ENCODE results near the gene EYA3. TPM values are rescaled to one million over a fixed set of nuclear protein-coding genes. Genes with fewer than 3 reads are reported as not detected.

The EYA3 gene
- total RNA-seq, 1 experiment from 2014 or later = 29.4 TPM

GRCh38 chr1:27979859-27980201 lies 108.6 kb downstream of the EYA3 start:
- TF ChIP-seq USF2 (CRISPR knock-in tag; IDR thresholded peaks at IDR 0.05) (no peak), SP1 (CRISPR knock-in tag; conservative IDR thresholded peaks at IDR 0.05) (no peak), ZMAT4 (CRISPR knock-in tag; IDR thresholded peaks at IDR 0.05) (no peak), MLX (CRISPR knock-in tag; IDR thresholded peaks at IDR 0.05) (no peak), E2F4 (CRISPR knock-in tag; IDR thresholded peaks at IDR 0.05; ENCODE audit: borderline replicate concordance, low read depth) (no peak), ELF4 (CRISPR knock-in tag; IDR thresholded peaks at IDR 0.05; ENCODE audit: low read depth) (no peak), CBFB (CRISPR knock-in tag; IDR thresholded peaks at IDR 0.05; ENCODE audit: low read depth) (no peak), SMAD3 (CRISPR knock-in tag; IDR thresholded peaks at IDR 0.05; ENCODE audit: borderline replicate concordance) (no peak), JUN (CRISPR knock-in tag; IDR thresholded peaks at IDR 0.05) (no peak), CREM (CRISPR knock-in tag; IDR thresholded peaks at IDR 0.05) (no peak), SOX15 (CRISPR knock-in tag; IDR thresholded peaks at IDR 0.05) (no peak), TCF7 (CRISPR knock-in tag; IDR thresholded peaks at IDR 0.05; ENCODE audit: low read depth) (no peak), NFYB (CRISPR knock-in tag; conservative IDR thresholded peaks at IDR 0.05; ENCODE audit: low read depth) (no peak), JAZF1 (CRISPR knock-in tag; IDR thresholded peaks at IDR 0.05) (no peak), PREB (CRISPR knock-in tag; IDR thresholded peaks at IDR 0.05; ENCODE audit: borderline replicate concordance) (no peak), ETV6 (CRISPR knock-in tag; IDR thresholded peaks at IDR 0.05) (no peak), MAX (CRISPR knock-in tag; IDR thresholded peaks at IDR 0.05) (no peak)
- DNase-seq (ENCODE audit: low spot score) = no peak
- ATAC-seq = no peak
- ChIA-PET CTCF (interaction anchor here (1.3 to 4.2 kb wide), 4 partner anchors 20 to 122 kb away, joined by 3 to 19 read pairs (median 5); partner anchors contain the start of genes THEMIS2 and XKR8), POLR2A (no interaction called here)
- H3K27ac Mint-ChIP-seq = no peak overlapping the region
- no peak overlapping the region for H3K4me3 Mint-ChIP-seq
- H3K4me1 Mint-ChIP-seq = no peaks in the 10 kb centered on the region
- H3K36me3 Mint-ChIP-seq = no peaks in the 10 kb centered on the region; the same call in 1 of the 2 replicates
- no peaks in the 10 kb centered on the region for H3K27me3 Mint-ChIP-seq (ENCODE audit: low read depth)
- H3K9me3 Mint-ChIP-seq = no peaks in the 10 kb centered on the region

GRCh38 chr1:27979151-27979858 lies 109.1 kb downstream of the EYA3 start:
- CTCF ChIA-PET = interaction anchor here (1.3 to 4.2 kb wide), 4 partner anchors 20 to 121 kb away, joined by 3 to 19 read pairs (median 5); partner anchors contain the start of genes THEMIS2 and XKR8
- DNase-seq (ENCODE audit: low spot score) (no peak), ATAC-seq (no peak)
- no peaks in the 10 kb centered on the region for H3K4me1 Mint-ChIP-seq
- H3K27me3 Mint-ChIP-seq (ENCODE audit: low read depth) = no peaks in the 10 kb centered on the region
- H3K36me3 Mint-ChIP-seq = no peaks in the 10 kb centered on the region; the same call in 1 of the 2 replicates
- POLR2A ChIA-PET = no interaction called here
- no peak overlapping the region for H3K4me3 Mint-ChIP-seq
- H3K9me3 Mint-ChIP-seq = no peaks in the 10 kb centered on the region
- H3K27ac Mint-ChIP-seq = no peak overlapping the region
- TF ChIP-seq ZNF396 (CRISPR knock-in tag; IDR thresholded peaks at IDR 0.05; ENCODE audit: borderline replicate concordance) (no peak), OVOL2 (CRISPR knock-in tag; IDR thresholded peaks at IDR 0.05; ENCODE audit: borderline replicate concordance) (no peak), GTF2I (CRISPR knock-in tag; conservative IDR thresholded peaks at IDR 0.05) (no peak), ZNF138 (CRISPR knock-in tag; conservative IDR thresholded peaks at IDR 0.05) (no peak), CREM (CRISPR knock-in tag; IDR thresholded peaks at IDR 0.05) (no peak), SP1 (CRISPR knock-in tag; conservative IDR thresholded peaks at IDR 0.05) (no peak), ATF1 (CRISPR knock-in tag; IDR thresholded peaks at IDR 0.05) (no peak), E2F4 (CRISPR knock-in tag; IDR thresholded peaks at IDR 0.05; ENCODE audit: borderline replicate concordance, low read depth) (no peak), TEAD4 (CRISPR knock-in tag; IDR thresholded peaks at IDR 0.05) (no peak), CDX4 (CRISPR knock-in tag; IDR thresholded peaks at IDR 0.05; ENCODE audit: borderline replicate concordance) (no peak), TP53 (CRISPR knock-in tag; IDR thresholded peaks at IDR 0.05) (no peak), SMAD4 (CRISPR knock-in tag; IDR thresholded peaks at IDR 0.05) (no peak), GRHL2 (CRISPR knock-in tag; IDR thresholded peaks at IDR 0.05; ENCODE audit: insufficient replicate concordance, severe bottlenecking) (no peak)

Measured in WTC11 (cell line).